ENCODE data around the gene OTUB1.

DNA sequence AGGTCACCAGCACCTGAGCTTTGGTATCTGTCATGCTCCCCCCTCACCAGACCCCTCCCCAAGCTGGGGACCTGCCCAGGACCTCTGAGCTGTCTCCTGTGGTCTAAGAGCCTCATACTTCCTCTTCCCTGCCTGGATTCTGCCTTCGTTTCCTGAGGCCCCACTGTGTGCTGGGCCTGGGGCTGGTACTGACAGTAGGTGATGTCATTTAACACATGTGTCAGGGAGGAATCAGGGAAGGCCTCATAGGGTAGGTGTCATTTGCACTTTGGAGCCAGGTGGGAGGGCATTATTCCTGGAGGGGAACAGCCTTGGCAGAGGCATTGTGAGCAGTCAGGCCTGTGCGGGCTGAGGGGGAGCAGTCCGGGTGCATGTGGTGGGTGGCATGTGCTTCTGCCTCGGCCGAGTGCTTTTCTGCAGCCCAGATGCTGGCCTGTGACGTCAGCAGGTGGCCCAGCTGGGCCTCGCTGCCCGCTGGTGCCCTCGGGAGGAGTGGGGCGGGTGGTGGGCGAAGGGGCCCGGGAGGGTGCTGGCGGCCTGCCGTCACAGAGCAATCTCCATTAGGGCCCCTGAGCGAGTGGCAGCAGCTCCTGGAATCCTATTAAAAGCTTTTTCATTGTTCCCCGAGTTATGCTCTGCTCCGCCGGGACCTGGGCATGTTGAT, 58.6 kb downstream of the OTUB1 start:
- TF ChIP-seq, protein P1, sequence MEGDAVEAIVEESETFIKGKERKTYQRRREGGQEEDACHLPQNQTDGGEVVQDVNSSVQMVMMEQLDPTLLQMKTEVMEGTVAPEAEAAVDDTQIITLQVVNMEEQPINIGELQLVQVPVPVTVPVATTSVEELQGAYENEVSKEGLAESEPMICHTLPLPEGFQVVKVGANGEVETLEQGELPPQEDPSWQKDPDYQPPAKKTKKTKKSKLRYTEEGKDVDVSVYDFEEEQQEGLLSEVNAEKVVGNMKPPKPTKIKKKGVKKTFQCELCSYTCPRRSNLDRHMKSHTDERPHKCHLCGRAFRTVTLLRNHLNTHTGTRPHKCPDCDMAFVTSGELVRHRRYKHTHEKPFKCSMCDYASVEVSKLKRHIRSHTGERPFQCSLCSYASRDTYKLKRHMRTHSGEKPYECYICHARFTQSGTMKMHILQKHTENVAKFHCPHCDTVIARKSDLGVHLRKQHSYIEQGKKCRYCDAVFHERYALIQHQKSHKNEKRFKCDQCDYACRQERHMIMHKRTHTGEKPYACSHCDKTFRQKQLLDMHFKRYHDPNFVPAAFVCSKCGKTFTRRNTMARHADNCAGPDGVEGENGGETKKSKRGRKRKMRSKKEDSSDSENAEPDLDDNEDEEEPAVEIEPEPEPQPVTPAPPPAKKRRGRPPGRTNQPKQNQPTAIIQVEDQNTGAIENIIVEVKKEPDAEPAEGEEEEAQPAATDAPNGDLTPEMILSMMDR (IDR thresholded peaks at IDR 0.05; ENCODE audit: low read depth, low read length, poor library complexity, severe bottlenecking) = no peak
- TF ChIP-seq EZH2phosphoT487 (IDR thresholded peaks at IDR 0.05; ENCODE audit: borderline replicate concordance, low read length) = no peak
